Measurements from ENCODE around the gene ZC3H6.
A peak's percentile ranks its signal among the peaks of the same experiment; 100 is the strongest.

The ZC3H6 gene

DNA sequence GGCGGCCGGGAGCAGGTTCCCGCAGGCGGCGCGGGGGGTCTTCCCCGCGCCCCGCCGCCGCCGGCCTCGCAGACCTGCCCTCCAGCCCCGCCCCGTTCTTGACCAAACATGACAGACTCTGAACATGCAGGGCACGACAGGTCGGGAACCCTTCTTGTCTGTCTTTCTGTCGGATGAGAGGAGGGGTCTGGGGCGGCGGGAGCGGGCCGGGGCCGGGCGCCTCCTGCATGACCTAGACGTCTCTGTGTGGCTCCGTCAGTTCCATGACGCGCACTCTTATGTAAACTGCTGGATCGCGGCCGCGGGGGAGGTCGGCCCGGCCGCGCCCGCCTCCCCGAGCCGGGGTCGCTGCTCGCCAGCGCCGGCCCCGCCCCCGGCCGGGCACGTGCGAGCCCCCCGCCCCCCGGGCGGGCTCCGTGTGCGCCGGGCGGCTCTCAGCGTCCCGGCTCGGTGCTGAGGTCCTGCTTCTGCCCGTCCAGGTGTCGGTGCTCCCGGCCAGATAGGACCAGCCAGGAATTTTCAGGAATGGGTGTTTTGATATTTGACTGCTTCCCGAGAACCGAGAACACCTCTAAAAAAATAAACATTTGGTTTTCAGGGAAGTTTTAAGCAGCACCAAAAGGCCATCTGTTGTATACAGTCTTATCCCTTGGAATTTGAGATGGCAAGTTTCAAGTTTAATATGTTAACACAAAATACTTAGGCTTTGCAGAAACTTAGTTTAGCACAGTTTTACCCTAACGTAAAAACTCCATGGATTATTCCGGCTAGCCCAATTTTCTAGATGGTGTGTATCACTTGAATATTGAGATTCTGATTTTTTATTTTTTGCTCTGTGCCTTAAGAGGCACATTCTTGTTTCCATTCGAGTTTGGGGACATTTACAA is 733 bp downstream of the ZC3H6 start:
- Histone ChIP-seq H3K9me3 (ENCODE audit: control insufficient read depth, insufficient read depth, low read depth, low read length) (no peaks in the 10 kb centered on the region), H3K27ac (ENCODE audit: extremely low read depth, low read depth, low read length) (peak overlapping the region; percentile 100), H3K4me3 (ENCODE audit: low read depth, low read length) (peak overlapping the region; percentile 99), H3K36me3 (ENCODE audit: control insufficient read depth in 2 of 2, insufficient read depth in 1 of 2, low read length in 2 of 2) (no peaks in the 10 kb centered on the region), H3K4me1 (ENCODE audit: control insufficient read depth, insufficient read depth, low read length) (peaks cover 2% of the 10 kb centered on the region; the same call in 1 of the 2 replicates)
- ChIA-PET CTCF (no interaction called here), POLR2A (no interaction called here)
- peak; percentile 70 for TF ChIP-seq ZNF335 (tag by site-specific recombination; conservative IDR thresholded peaks at IDR 0.05)
- TF ChIP-seq PRDM10 (tag by site-specific recombination; IDR thresholded peaks at IDR 0.05), result peak; percentile 87
- TF ChIP-seq ZNF416 (tag by site-specific recombination; IDR thresholded peaks at IDR 0.05), result no peak
- TF ChIP-seq ZEB2 (tag by site-specific recombination; IDR thresholded peaks at IDR 0.05), result no peak
- TF ChIP-seq ZNF10 (tag by site-specific recombination; IDR thresholded peaks at IDR 0.05), result no peak
- peak; percentile 29 for TF ChIP-seq ZNF660 (tag by site-specific recombination; IDR thresholded peaks at IDR 0.05)
- TF ChIP-seq KLF9 (tag by site-specific recombination; IDR thresholded peaks at IDR 0.05; ENCODE audit: low read depth), result no peak
- no peak for TF ChIP-seq ZNF621 (tag by site-specific recombination; IDR thresholded peaks at IDR 0.05)
- no peak for TF ChIP-seq ZNF274 (IDR thresholded peaks at IDR 0.05; ENCODE audit: low read length)
- no peak for TF ChIP-seq ZNF274 (tag by site-specific recombination; IDR thresholded peaks at IDR 0.05; ENCODE audit: borderline replicate concordance)
- no peak for TF ChIP-seq ZNF521 (tag by site-specific recombination; IDR thresholded peaks at IDR 0.05)
- TF ChIP-seq, protein P1, sequence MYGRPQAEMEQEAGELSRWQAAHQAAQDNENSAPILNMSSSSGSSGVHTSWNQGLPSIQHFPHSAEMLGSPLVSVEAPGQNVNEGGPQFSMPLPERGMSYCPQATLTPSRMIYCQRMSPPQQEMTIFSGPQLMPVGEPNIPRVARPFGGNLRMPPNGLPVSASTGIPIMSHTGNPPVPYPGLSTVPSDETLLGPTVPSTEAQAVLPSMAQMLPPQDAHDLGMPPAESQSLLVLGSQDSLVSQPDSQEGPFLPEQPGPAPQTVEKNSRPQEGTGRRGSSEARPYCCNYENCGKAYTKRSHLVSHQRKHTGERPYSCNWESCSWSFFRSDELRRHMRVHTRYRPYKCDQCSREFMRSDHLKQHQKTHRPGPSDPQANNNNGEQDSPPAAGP (tag by site-specific recombination; IDR thresholded peaks at IDR 0.05), result no peak
- 0 out of 2 replicates have a peak, but pooled peaks have one; percentile 7 for TF ChIP-seq KLF10 (tag by site-specific recombination; IDR thresholded peaks at IDR 0.05)
- no peak for TF ChIP-seq ZNF324 (tag by site-specific recombination; IDR thresholded peaks at IDR 0.05)
- TF ChIP-seq ZBTB8A (tag by site-specific recombination; IDR thresholded peaks at IDR 0.05), result peak; percentile 78
- TF ChIP-seq ZFP3 (tag by site-specific recombination; IDR thresholded peaks at IDR 0.05; ENCODE audit: low read depth), result 0 out of 2 replicates have a peak, but pooled peaks have one; percentile 34
- TF ChIP-seq IKZF3 (tag by site-specific recombination; IDR thresholded peaks at IDR 0.05), result 0 out of 2 replicates have a peak, but pooled peaks have one; percentile 25
- no peak for TF ChIP-seq ZNF394 (tag by site-specific recombination; IDR thresholded peaks at IDR 0.05; ENCODE audit: borderline replicate concordance)
- TF ChIP-seq ELK4 (IDR thresholded peaks at IDR 0.05; ENCODE audit: borderline replicate concordance, low read depth, low read length), result no peak
- TF ChIP-seq, protein P2, sequence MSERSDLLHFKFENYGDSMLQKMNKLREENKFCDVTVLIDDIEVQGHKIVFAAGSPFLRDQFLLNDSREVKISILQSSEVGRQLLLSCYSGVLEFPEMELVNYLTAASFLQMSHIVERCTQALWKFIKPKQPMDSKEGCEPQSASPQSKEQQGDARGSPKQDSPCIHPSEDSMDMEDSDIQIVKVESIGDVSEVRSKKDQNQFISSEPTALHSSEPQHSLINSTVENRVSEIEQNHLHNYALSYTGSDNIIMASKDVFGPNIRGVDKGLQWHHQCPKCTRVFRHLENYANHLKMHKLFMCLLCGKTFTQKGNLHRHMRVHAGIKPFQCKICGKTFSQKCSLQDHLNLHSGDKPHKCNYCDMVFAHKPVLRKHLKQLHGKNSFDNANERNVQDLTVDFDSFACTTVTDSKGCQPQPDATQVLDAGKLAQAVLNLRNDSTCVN (tag by site-specific recombination; optimal IDR thresholded peaks at IDR 0.05), result peak; percentile 58
- TF ChIP-seq REST (tag by site-specific recombination; IDR thresholded peaks at IDR 0.05), result no peak

Measured in HEK293 (cell line).